Measurements from ENCODE around the gene CUL3. TPM values are rescaled to one million over a fixed set of nuclear protein-coding genes. Genes with fewer than 3 reads are reported as not detected.

Gene CUL3
- total RNA-seq, 1 donor from 2014 or later: 139 TPM

DNA sequence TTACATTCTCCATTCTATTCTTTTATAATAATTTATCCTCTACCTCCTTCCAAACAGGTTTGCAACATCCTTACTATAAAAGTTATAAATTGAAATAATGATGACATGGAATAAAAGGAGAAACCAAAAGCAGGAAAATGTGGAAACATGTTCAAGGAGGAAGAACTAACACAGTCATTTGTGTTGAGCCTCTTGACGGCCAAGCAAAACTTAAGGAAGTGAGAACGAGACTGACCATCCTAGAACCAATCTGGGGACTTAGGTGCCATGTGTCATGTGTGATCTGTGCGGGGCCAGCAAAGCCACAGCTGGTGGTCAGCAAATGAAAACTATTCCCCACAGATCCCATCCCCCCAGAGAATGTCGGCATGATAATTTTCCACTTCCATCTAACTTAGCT, 157.7 kb downstream of the CUL3 start:
- no peak for DNase-seq (ENCODE audit: low read depth)

DNA sequence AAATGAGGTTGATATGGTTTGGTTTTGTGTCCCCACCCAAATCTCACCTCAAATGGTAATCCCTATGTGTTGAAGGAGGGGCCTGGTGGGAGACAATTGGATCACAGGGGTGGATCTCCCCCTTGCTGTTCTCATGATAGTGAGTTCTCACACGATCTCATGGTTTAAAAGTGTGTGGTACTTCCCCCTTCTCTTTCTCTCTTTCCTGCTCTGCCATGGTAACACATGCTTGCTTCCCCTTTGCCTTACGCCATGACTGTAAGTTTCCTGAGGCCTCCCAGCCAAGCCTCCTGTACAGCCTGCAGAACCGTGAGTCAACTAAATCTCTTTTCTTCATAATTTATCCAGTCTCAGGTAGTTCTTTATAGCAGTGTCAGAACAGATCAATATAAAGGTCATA, 158.5 kb downstream of the CUL3 start:
- DNase-seq (ENCODE audit: low read depth): no peak

DNA sequence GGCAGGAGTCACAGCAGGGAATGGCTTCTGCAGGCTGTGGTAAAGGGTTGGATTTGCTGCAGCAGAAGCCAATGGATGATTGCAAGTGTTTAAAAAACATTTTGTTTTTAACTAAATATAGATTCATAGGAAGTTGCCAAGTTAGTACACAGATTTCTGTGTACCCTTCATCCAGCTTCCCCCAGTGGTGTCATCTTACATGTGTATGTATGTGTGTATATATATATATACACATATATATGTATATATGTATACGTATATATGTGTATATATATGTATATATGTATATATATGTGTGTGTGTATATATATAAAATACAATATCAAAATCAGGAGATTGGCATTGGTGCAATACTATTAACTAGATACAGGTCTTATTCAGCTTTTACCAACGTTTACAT, 164.1 kb downstream of the CUL3 start:
- DNase-seq (ENCODE audit: low read depth): no peak

Other genes with a start within 250 kb of the CUL3 start
- 0.25 and 0.35 TPM in 2 replicates for gene FAM124B, start 183.3 kb downstream of the CUL3 start, total RNA-seq
- not detected in 2 replicates for gene CCDC195, start 131.0 kb upstream of the CUL3 start, total RNA-seq

All from renal cortical epithelial cell (primary cell).